Esophagus muscularis mucosa (tissue), 4 donors: ENCODE data around the gene PPIL1. TPM values are rescaled to one million over a fixed set of nuclear protein-coding genes. Genes with fewer than 3 reads are reported as not detected.

Experiments
- DNase-seq: peaks from one replicate; pipeline ENCODE4 v3.0.0-alpha.2; 2017; ENCODE audit errors: extremely low spot score
- H3K27ac ChIP-seq, 4 donors: fragments of 200-600 bp; sonication (generic); replicated peaks in 1 of 4; 1 replicate in 3 of 4; 2 replicates in 1 of 4; pipeline ENCODE4 v1.5.1; 2016 to 2019; ENCODE audit warnings: mild to moderate bottlenecking in 1 of 4
- H3K27me3 ChIP-seq, 4 donors: fragments of 200-600 bp; sonication (generic); one replicate each; pipeline versions ENCODE4 v1.5.1 to v1.6.0; 2016 to 2019
- H3K36me3 ChIP-seq, 4 donors: fragments of 200-600 bp; sonication (generic); one replicate each; pipeline ENCODE4 v1.5.1; 2016 to 2019
- H3K4me1 ChIP-seq, 4 donors: fragments of 200-600 bp; sonication (generic); one replicate each; pipeline ENCODE4 v1.5.1; 2016 to 2019
- H3K4me3 ChIP-seq, 4 donors: fragments of 200-600 bp; sonication (generic); 1 replicate in 2 of 4; 2 replicates in 2 of 4; pipeline ENCODE4 v1.5.1; 2016 to 2019; ENCODE audit warnings: mild to moderate bottlenecking in 4 of 4, moderate library complexity in 1 of 4
- H3K9me3 ChIP-seq, 4 donors: fragments of 200-600 bp; sonication (generic); 1 replicate in 3 of 4; 2 replicates in 1 of 4; pipeline ENCODE4 v1.5.1; 2016 to 2019
- CTCF ChIP-seq, 3 experiments: fragments of 200-600 bp in 2 of 3; fragments of 450-650 bp in 1 of 3; sonication (generic) in 2 of 3; IDR thresholded peaks; one replicate each; pipeline ENCODE4 v1.5.1; 2017 to 2019; ENCODE audit warnings: antibody characterized with exemption in 3 of 3, mild to moderate bottlenecking in 2 of 3, moderate library complexity in 1 of 3
- EP300 ChIP-seq: sonication (generic); formaldehyde crosslinking; IDR thresholded peaks from one replicate; pipeline ENCODE4 v1.6.1; 2017; ENCODE audit warnings: antibody characterized with exemption
- POLR2A ChIP-seq: fragments of 450-650 bp; IDR thresholded peaks from one replicate; pipeline ENCODE4 v1.6.1; 2017; ENCODE audit warnings: antibody characterized with exemption, moderate library complexity, mild to moderate bottlenecking, low read depth
- POLR2AphosphoS5 ChIP-seq, 2 donors: sonication (generic); formaldehyde crosslinking; IDR thresholded peaks; one replicate each; pipeline ENCODE4 v1.6.1; 2017; ENCODE audit warnings: antibody characterized with exemption in 2 of 2
- WGBS: methylation state at CpG from one replicate; pipeline ENCODE4 v1.1.5; 2018; 5-methylcytosine and 5-hydroxymethylcytosine counted together
- intact Hi-C: fragments of 100-400 bp; cut with DNase I; formaldehyde crosslinking; loops from one replicate; pipeline ENCODE4 v1.15.1; 2023
- total RNA-seq, 4 donors: library from RNA; depleted of rRNA; stranded (reverse); fragments of >200 nt; gene quantifications; one replicate each; pipeline versions ENCODE4 v1.1.0 to v1.2.1, GENCODE V29; 2016

Gene PPIL1
- total RNA-seq, 4 donors from 2014 or later: 17.6 to 30.3 (median 25.4) TPM

- no peak for DNase-seq
- no peak for TF ChIP-seq POLR2A
- peak; percentile 37 to 65 for TF ChIP-seq POLR2AphosphoS5 (IDR thresholded peaks at IDR 0.05)
- Histone ChIP-seq H3K27ac (peak overlapping the region; percentile 45 to 60 (median 57)), H3K9me3 (no peaks in the 10 kb centered on the region), H3K4me3 (no peak overlapping the region), H3K27me3 (no peaks in the 10 kb centered on the region), H3K36me3 (peaks cover 0 to 19% (median 7%) of the 10 kb centered on the region in 4 donors), H3K4me1 (peaks cover 45 to 53% (median 48%) of the 10 kb centered on the region in 4 donors)
- intact Hi-C loops: loop anchor here (10.0 kb wide), 1 partner anchor 229 kb away; no protein-coding TSS in a partner anchor
- WGBS: 66% methylated on average over 5 of the region's 5 CpGs
Observed at GRCh38 chr6:36853325-36853724, 21.3 kb downstream of the PPIL1 start.

GRCh38 chr6:36852481-36853147 lies 22.0 kb downstream of the PPIL1 start:
- H3K9me3 ChIP-seq: no peaks in the 10 kb centered on the region
- H3K4me3 ChIP-seq: no peak overlapping the region
- intact Hi-C loops: loop anchor here (10.0 kb wide), 1 partner anchor 228 kb away; no protein-coding TSS in a partner anchor
- peaks cover 40 to 54% (median 43%) of the 10 kb centered on the region in 4 donors for H3K4me1 ChIP-seq
- peak overlapping the region; percentile 45 to 60 (median 57) for H3K27ac ChIP-seq
- no peak for DNase-seq
- H3K27me3 ChIP-seq: no peaks in the 10 kb centered on the region
- TF ChIP-seq CTCF (IDR thresholded peaks at IDR 0.05) (no peak), POLR2A (no peak), POLR2AphosphoS5 (IDR thresholded peaks at IDR 0.05) (no peak), EP300 (no peak)
- H3K36me3 ChIP-seq: peaks cover 0 to 19% (median 7%) of the 10 kb centered on the region in 4 donors
- WGBS: 66% methylated on average over 4 of the region's 4 CpGs

GRCh38 chr6:36851626-36852025 lies 23.0 kb downstream of the PPIL1 start:
- TF ChIP-seq POLR2AphosphoS5 (IDR thresholded peaks at IDR 0.05) (no peak), EP300 (no peak), CTCF (IDR thresholded peaks at IDR 0.05) (no peak), POLR2A (no peak)

GRCh38 chr6:36851149-36851614 lies 23.4 kb downstream of the PPIL1 start:
- Histone ChIP-seq H3K27me3 (no peaks in the 10 kb centered on the region), H3K27ac (peak overlapping the region; percentile 37 to 60 (median 57)), H3K9me3 (no peaks in the 10 kb centered on the region), H3K4me1 (peaks cover 29 to 50% (median 40%) of the 10 kb centered on the region in 4 donors), H3K36me3 (peaks cover 0 to 19% (median 7%) of the 10 kb centered on the region in 4 donors), H3K4me3 (no peak overlapping the region)
- DNase-seq: no peak
- intact Hi-C loops: loop anchor here (2.0 to 10.0 kb wide), 2 partner anchors 84 to 226 kb away; no protein-coding TSS in a partner anchor
- TF ChIP-seq POLR2AphosphoS5 (IDR thresholded peaks at IDR 0.05) (no peak), CTCF (IDR thresholded peaks at IDR 0.05) (peak; percentile 60 to 83 (median 71))
- 29% methylated on average over 3 of the region's 3 CpGs for WGBS

More at GRCh38 chr6:36851626-36852025, 23.0 kb downstream of the PPIL1 start:
- H3K27ac ChIP-seq: peak overlapping the region; percentile 37 to 60 (median 57)
- H3K4me1 ChIP-seq: peaks cover 33 to 55% (median 40%) of the 10 kb centered on the region in 4 donors
- H3K27me3 ChIP-seq: no peaks in the 10 kb centered on the region
- no peak overlapping the region for H3K4me3 ChIP-seq
- intact Hi-C loops: loop anchor here (2.0 to 10.0 kb wide), 2 partner anchors 85 to 227 kb away; no protein-coding TSS in a partner anchor
- no peaks in the 10 kb centered on the region for H3K9me3 ChIP-seq
- H3K36me3 ChIP-seq: peaks cover 0 to 19% (median 7%) of the 10 kb centered on the region in 4 donors
- WGBS: 42% methylated on average over 4 of the region's 4 CpGs
- DNase-seq: no peak

- DNase-seq: no peak
- Histone ChIP-seq H3K27me3 (no peaks in the 10 kb centered on the region), H3K4me1 (peaks cover 24 to 46% (median 40%) of the 10 kb centered on the region in 4 donors), H3K36me3 (peaks cover 0 to 9% (median 2%) of the 10 kb centered on the region in 4 donors), H3K9me3 (no peaks in the 10 kb centered on the region), H3K4me3 (no peak overlapping the region), H3K27ac (no peak overlapping the region)
- intact Hi-C loops: loop anchor here (2.0 to 10.0 kb wide), 2 partner anchors 83 to 225 kb away; no protein-coding TSS in a partner anchor
- 81% methylated on average over 8 of the region's 9 CpGs for WGBS
- TF ChIP-seq POLR2AphosphoS5 (IDR thresholded peaks at IDR 0.05) (no peak), POLR2A (no peak), CTCF (IDR thresholded peaks at IDR 0.05) (no peak), EP300 (no peak)
Observed at GRCh38 chr6:36850021-36850420, 24.6 kb downstream of the PPIL1 start.
